ENCODE results near the gene GTSE1.

- TF ChIP-seq CTCF (IDR thresholded peaks at IDR 0.05) = no peak
- no peak for TF ChIP-seq EZH2 (IDR thresholded peaks at IDR 0.05)
- TF ChIP-seq EZH2phosphoT487 (IDR thresholded peaks at IDR 0.05) = no peak
These were observed 26.5 kb downstream of the GTSE1 start for GRCh38 chr22:46323162-46323561.
